ENCODE results near the gene DMRT2. TPM values are rescaled to one million over a fixed set of nuclear protein-coding genes. Genes with fewer than 3 reads are reported as not detected.

Gene DMRT2
- total RNA-seq, 1 experiment from 2014 or later = 3.4 TPM

GRCh38 chr9:1071730-1072129, 21.6 kb downstream of the DMRT2 start:
- DNase-seq (ENCODE audit: low read depth, low spot score) = no peak
- in situ Hi-C loops (cut with HindIII; ENCODE audit: low pct_unique_long_range_greater_than_20kb, low sequenced_read_pairs) = no loop called here

- DNase-seq (ENCODE audit: low read depth, low spot score) = no peak
- in situ Hi-C loops (cut with HindIII; ENCODE audit: low pct_unique_long_range_greater_than_20kb, low sequenced_read_pairs) = no loop called here
These were observed 23.3 kb downstream of the DMRT2 start for GRCh38 chr9:1073497-1073896.

GRCh38 chr9:1077616-1078015, 27.5 kb downstream of the DMRT2 start:
- in situ Hi-C loops (cut with HindIII; ENCODE audit: low pct_unique_long_range_greater_than_20kb, low sequenced_read_pairs) = no loop called here
- DNase-seq (ENCODE audit: low read depth, low spot score) = no peak

- peak; percentile 30 for DNase-seq (ENCODE audit: low read depth, low spot score)
- in situ Hi-C loops (cut with HindIII; ENCODE audit: low pct_unique_long_range_greater_than_20kb, low sequenced_read_pairs) = no loop called here
These were observed 33.3 kb downstream of the DMRT2 start for GRCh38 chr9:1083325-1083913.

GRCh38 chr9:1085086-1085485, 34.9 kb downstream of the DMRT2 start:
- DNase-seq (ENCODE audit: low read depth, low spot score) = no peak
- in situ Hi-C loops (cut with HindIII; ENCODE audit: low pct_unique_long_range_greater_than_20kb, low sequenced_read_pairs) = no loop called here

GRCh38 chr9:1086517-1086916, 36.4 kb downstream of the DMRT2 start:
- in situ Hi-C loops (cut with HindIII; ENCODE audit: low pct_unique_long_range_greater_than_20kb, low sequenced_read_pairs) = no loop called here

GRCh38 chr9:1087120-1087881, 37.1 kb downstream of the DMRT2 start:
- DNase-seq (ENCODE audit: low read depth, low spot score) = no peak
- in situ Hi-C loops (cut with HindIII; ENCODE audit: low pct_unique_long_range_greater_than_20kb, low sequenced_read_pairs) = no loop called here

More at GRCh38 chr9:1086517-1086916, 36.4 kb downstream of the DMRT2 start:
- DNase-seq (ENCODE audit: low read depth, low spot score) = no peak

- no peak for DNase-seq (ENCODE audit: low read depth, low spot score)
- in situ Hi-C loops (cut with HindIII; ENCODE audit: low pct_unique_long_range_greater_than_20kb, low sequenced_read_pairs) = no loop called here
These were observed 44.6 kb downstream of the DMRT2 start for GRCh38 chr9:1094749-1095148.

- DNase-seq (ENCODE audit: low read depth, low spot score) = no peak
- in situ Hi-C loops (cut with HindIII; ENCODE audit: low pct_unique_long_range_greater_than_20kb, low sequenced_read_pairs) = no loop called here
These were observed 46.2 kb downstream of the DMRT2 start for GRCh38 chr9:1096155-1096964.

GRCh38 chr9:1098551-1098950, 48.4 kb downstream of the DMRT2 start:
- in situ Hi-C loops (cut with HindIII; ENCODE audit: low pct_unique_long_range_greater_than_20kb, low sequenced_read_pairs) = no loop called here
- DNase-seq (ENCODE audit: low read depth, low spot score) = no peak

- no peak for DNase-seq (ENCODE audit: low read depth, low spot score)
- in situ Hi-C loops (cut with HindIII; ENCODE audit: low pct_unique_long_range_greater_than_20kb, low sequenced_read_pairs) = no loop called here
These were observed 50.0 kb downstream of the DMRT2 start for GRCh38 chr9:1100201-1100600.

- in situ Hi-C loops (cut with HindIII; ENCODE audit: low pct_unique_long_range_greater_than_20kb, low sequenced_read_pairs) = no loop called here
- DNase-seq (ENCODE audit: low read depth, low spot score) = peak; percentile 55
These were observed 50.8 kb downstream of the DMRT2 start for GRCh38 chr9:1100945-1101344.

- in situ Hi-C loops (cut with HindIII; ENCODE audit: low pct_unique_long_range_greater_than_20kb, low sequenced_read_pairs) = no loop called here
- DNase-seq (ENCODE audit: low read depth, low spot score) = no peak
These were observed 51.9 kb downstream of the DMRT2 start for GRCh38 chr9:1101846-1102641.

GRCh38 chr9:1102642-1102970, 52.4 kb downstream of the DMRT2 start:
- DNase-seq (ENCODE audit: low read depth, low spot score) = no peak
- in situ Hi-C loops (cut with HindIII; ENCODE audit: low pct_unique_long_range_greater_than_20kb, low sequenced_read_pairs) = no loop called here

Data from SK-MEL-5 (cell line).